ENCODE results near the gene ZIC3. TPM values are rescaled to one million over a fixed set of nuclear protein-coding genes. Genes with fewer than 3 reads are reported as not detected.
"Not testable (repeated sequence)": the region's sequence is repeated elsewhere in the genome, so short reads cannot be mapped to it uniquely, and the experiment has no call there.

Gene ZIC3
- total and polyA plus RNA-seq, 9 donors, result 0.04 TPM; not detected in 8

GRCh38 chrX:137548261-137548660 is 17.7 kb upstream of the ZIC3 start:
- no peak for DNase-seq
- TF ChIP-seq POLR2A (IDR thresholded peaks at IDR 0.05) (no peak), EP300 (IDR thresholded peaks at IDR 0.05) (no peak), CTCF (IDR thresholded peaks at IDR 0.05) (no peak)
- no peak overlapping the region for H3K27ac ChIP-seq
- no peaks in the 10 kb centered on the region for H3K4me1 ChIP-seq (ENCODE audit: insufficient read depth)
- no peaks in the 10 kb centered on the region for H3K27me3 ChIP-seq
- peaks cover 0 to 5% of the 10 kb centered on the region in 2 donors for H3K9me3 ChIP-seq
- intact Hi-C loops (cut with DNase I), result no loop called here
- H3K36me3 ChIP-seq, result no peaks in the 10 kb centered on the region
- 28 to 30% (median 29%) methylated on average over 14 of the region's 14 CpGs for WGBS, 3 donors
- no peak overlapping the region for H3K4me3 ChIP-seq

DNA sequence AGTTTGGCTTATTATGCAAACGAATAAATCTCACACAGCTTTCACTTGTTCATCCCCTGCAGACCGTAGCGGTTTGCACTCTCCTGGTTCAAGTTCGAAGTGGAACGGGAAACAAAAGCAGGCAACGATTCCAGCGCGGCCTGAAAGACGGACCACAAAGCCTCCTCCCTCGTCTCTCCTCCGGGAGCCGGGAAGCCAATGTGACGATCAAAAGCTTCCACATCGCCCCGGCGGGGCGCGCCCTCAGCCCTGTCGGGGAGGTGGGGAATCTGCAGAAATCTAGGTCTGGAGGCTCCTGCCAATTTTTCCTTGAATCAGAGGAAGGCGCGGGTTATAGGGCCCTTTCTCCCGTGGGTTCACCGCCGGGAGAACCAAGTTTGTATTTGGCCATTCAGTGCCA is 16.9 kb upstream of the ZIC3 start:
- intact Hi-C loops (cut with DNase I), result no loop called here
- TF ChIP-seq EP300 (IDR thresholded peaks at IDR 0.05) (no peak), CTCF (IDR thresholded peaks at IDR 0.05) (no peak), POLR2A (IDR thresholded peaks at IDR 0.05) (no peak)
- peaks cover 0 to 5% of the 10 kb centered on the region in 2 donors for H3K9me3 ChIP-seq
- 23 to 33% (median 25%) methylated on average over 24 of the region's 24 CpGs for WGBS, 3 donors
- no peaks in the 10 kb centered on the region for H3K36me3 ChIP-seq
- H3K27ac ChIP-seq, result no peak overlapping the region
- no peaks in the 10 kb centered on the region for H3K27me3 ChIP-seq
- H3K4me1 ChIP-seq (ENCODE audit: insufficient read depth), result no peaks in the 10 kb centered on the region
- no peak overlapping the region for H3K4me3 ChIP-seq
- DNase-seq, result no peak

DNA sequence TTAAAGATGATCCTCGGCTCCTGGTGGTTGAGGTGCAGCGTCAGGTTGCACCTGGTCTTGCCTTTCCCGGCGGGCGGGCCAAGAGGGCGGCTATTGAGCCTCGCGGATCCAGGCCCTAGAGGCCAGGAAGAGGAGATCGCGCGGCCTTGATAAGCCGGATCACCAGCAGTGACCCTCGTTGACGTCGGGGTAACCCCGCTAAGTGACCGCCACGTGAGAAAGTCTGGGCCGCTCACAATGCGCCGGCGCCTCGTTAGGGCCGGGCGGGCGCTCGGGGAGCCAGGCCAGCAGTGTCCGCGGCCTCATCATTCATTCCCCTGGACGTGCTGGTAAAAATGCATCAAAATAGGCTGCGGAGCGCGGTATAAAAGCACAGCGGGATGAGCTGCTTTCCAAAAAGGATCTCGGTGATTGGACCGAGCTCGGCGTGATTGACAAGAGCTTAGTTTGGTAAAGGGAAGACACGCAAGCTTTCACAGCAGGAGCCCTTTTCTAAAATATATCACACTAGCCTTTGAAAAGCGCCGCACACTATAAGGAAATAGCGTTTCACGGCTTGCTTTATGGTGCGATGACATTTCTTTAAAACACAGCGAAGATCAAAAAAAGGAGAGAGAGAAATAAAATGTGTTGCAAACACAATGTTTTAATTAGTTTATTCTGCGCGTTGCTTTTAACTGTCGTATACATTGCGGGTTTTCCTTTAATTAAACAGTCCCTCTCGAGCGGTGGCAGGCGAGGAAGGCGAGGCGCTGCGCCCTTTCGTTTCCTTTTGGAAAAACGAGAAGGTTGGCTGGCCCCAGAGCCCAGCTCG is 15.9 kb upstream of the ZIC3 start:
- Histone ChIP-seq H3K27me3 (no peaks in the 10 kb centered on the region), H3K4me1 (ENCODE audit: insufficient read depth) (no peaks in the 10 kb centered on the region), H3K4me3 (no peak overlapping the region), H3K9me3 (peaks cover 0 to 5% of the 10 kb centered on the region in 2 donors), H3K27ac (no peak overlapping the region), H3K36me3 (no peaks in the 10 kb centered on the region)
- 21 to 26% (median 24%) methylated on average over 58 of the region's 58 CpGs for WGBS, 3 donors
- DNase-seq, result no peak
- intact Hi-C loops (cut with DNase I), result no loop called here
- TF ChIP-seq EP300 (IDR thresholded peaks at IDR 0.05) (no peak), CTCF (IDR thresholded peaks at IDR 0.05) (no peak), POLR2A (IDR thresholded peaks at IDR 0.05) (no peak)

DNA sequence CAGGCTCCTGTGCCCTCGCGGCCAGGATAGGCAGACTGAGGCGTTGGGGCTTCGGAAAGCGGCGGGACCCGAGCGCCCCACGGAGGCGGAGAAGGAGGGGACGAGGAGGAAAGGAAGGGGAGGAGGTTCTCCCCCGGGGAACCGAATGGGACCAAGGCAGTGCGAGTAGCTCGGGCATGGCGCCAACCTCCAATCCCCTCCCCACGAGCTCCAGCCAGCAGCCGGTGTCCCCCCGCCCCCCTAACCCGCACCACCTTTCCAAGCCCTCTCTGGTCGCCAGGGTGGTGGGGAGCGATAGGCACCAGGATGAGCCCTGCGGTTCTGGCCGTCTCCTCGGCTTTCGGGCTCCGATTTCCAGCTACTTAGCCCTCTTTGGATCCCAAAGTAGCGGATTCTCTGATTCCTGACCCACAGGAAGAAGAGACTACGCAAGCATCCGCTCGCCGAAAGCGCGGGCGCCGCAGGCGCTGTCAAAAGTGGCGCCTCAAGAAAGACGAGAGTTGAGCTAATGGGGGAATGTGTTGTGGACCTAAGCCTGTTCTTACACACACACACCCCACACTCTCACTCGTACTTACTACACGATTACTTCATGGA is 15.2 kb upstream of the ZIC3 start:
- intact Hi-C loops (cut with DNase I), result no loop called here
- peaks cover 0 to 5% of the 10 kb centered on the region in 2 donors for H3K9me3 ChIP-seq
- H3K4me3 ChIP-seq, result no peak overlapping the region
- H3K27ac ChIP-seq, result no peak overlapping the region
- no peak for DNase-seq
- no peaks in the 10 kb centered on the region for H3K4me1 ChIP-seq (ENCODE audit: insufficient read depth)
- no peaks in the 10 kb centered on the region for H3K36me3 ChIP-seq
- TF ChIP-seq CTCF (IDR thresholded peaks at IDR 0.05), result no peak
- TF ChIP-seq POLR2A (IDR thresholded peaks at IDR 0.05), result no peak
- TF ChIP-seq EP300 (IDR thresholded peaks at IDR 0.05), result no peak
- WGBS, 3 donors, result 27 to 38% (median 32%) methylated on average over 38 to 41 of the region's 41 CpGs
- H3K27me3 ChIP-seq, result no peaks in the 10 kb centered on the region

GRCh38 chrX:137552098-137552497 is 13.8 kb upstream of the ZIC3 start:
- WGBS, 3 donors, result 67 to 82% (median 76%) methylated on average over 4 of the region's 4 CpGs
- H3K27ac ChIP-seq; DNase-seq; H3K4me1 ChIP-seq (ENCODE audit: insufficient read depth); H3K36me3 ChIP-seq; H3K4me3 ChIP-seq; intact Hi-C loops (cut with DNase I); H3K27me3 ChIP-seq; H3K9me3 ChIP-seq: not testable (repeated sequence)
